ENCODE data around the gene GPT2. TPM values are rescaled to one million over a fixed set of nuclear protein-coding genes. Genes with fewer than 3 reads are reported as not detected.

GPT2 gene
- total RNA-seq, 1 experiment from 2014 or later, result 81.8 TPM

- DNase-seq (ENCODE audit: low spot score) (no peak), ATAC-seq (no peak)
- peak overlapping the region; percentile 36 for H3K27ac Mint-ChIP-seq
- peaks cover 11% of the 10 kb centered on the region; the same call in 1 of the 2 replicates for H3K36me3 Mint-ChIP-seq
- TF ChIP-seq ZSCAN18 (CRISPR knock-in tag; IDR thresholded peaks at IDR 0.05) (no peak), KAT7 (CRISPR knock-in tag; IDR thresholded peaks at IDR 0.05; ENCODE audit: borderline replicate concordance) (no peak), ZNF232 (CRISPR knock-in tag; IDR thresholded peaks at IDR 0.05) (no peak), ATF6 (CRISPR knock-in tag; IDR thresholded peaks at IDR 0.05) (no peak), GABPB1 (CRISPR knock-in tag; IDR thresholded peaks at IDR 0.05) (peak; percentile 93), IRF1 (CRISPR knock-in tag; IDR thresholded peaks at IDR 0.05) (no peak)
- peak overlapping the region; percentile 92 for H3K4me3 Mint-ChIP-seq
- POLR2A ChIA-PET, result no interaction called here
- CTCF ChIA-PET, result interaction anchor here (0.9 to 6.0 kb wide), 2 partner anchors 23 to 28 kb away, joined by 3 to 54 read pairs; no protein-coding TSS in a partner anchor
- no peaks in the 10 kb centered on the region for H3K9me3 Mint-ChIP-seq
- peaks cover 52% of the 10 kb centered on the region for H3K4me1 Mint-ChIP-seq
- H3K27me3 Mint-ChIP-seq (ENCODE audit: low read depth), result no peaks in the 10 kb centered on the region
Measured at GRCh38 chr16:46882304-46882939, 1.7 kb upstream of the GPT2 start.

GRCh38 chr16:46882940-46883307 lies 1.2 kb upstream of the GPT2 start:
- Mint-ChIP-seq H3K36me3 (peaks cover 13% of the 10 kb centered on the region), H3K4me3 (peak overlapping the region; percentile 92), H3K27ac (no peak overlapping the region), H3K4me1 (peaks cover 52% of the 10 kb centered on the region), H3K9me3 (no peaks in the 10 kb centered on the region), H3K27me3 (ENCODE audit: low read depth) (no peaks in the 10 kb centered on the region)
- CTCF ChIA-PET, result interaction anchor here (0.9 to 6.0 kb wide), 3 partner anchors 24 to 47 kb away, joined by 3 to 54 read pairs (median 4); no protein-coding TSS in a partner anchor
- ATAC-seq (no peak), DNase-seq (ENCODE audit: low spot score) (no peak)
- TF ChIP-seq FOXK1 (CRISPR knock-in tag; IDR thresholded peaks at IDR 0.05), result no peak
- no peak for TF ChIP-seq ZNF219 (CRISPR knock-in tag; IDR thresholded peaks at IDR 0.05; ENCODE audit: borderline replicate concordance)
- TF ChIP-seq STAT6 (CRISPR knock-in tag; conservative IDR thresholded peaks at IDR 0.05; ENCODE audit: low read depth), result no peak
- no peak for TF ChIP-seq IRF1 (CRISPR knock-in tag; IDR thresholded peaks at IDR 0.05)
- no peak for TF ChIP-seq RORB (CRISPR knock-in tag; IDR thresholded peaks at IDR 0.05)
- TF ChIP-seq EMX1 (CRISPR knock-in tag; IDR thresholded peaks at IDR 0.05), result no peak
- TF ChIP-seq RELA (CRISPR knock-in tag; IDR thresholded peaks at IDR 0.05; ENCODE audit: borderline replicate concordance), result no peak
- TF ChIP-seq ZNF396 (CRISPR knock-in tag; IDR thresholded peaks at IDR 0.05; ENCODE audit: borderline replicate concordance), result no peak
- TF ChIP-seq ZNF138 (CRISPR knock-in tag; conservative IDR thresholded peaks at IDR 0.05), result no peak
- no peak for TF ChIP-seq NR2C2 (CRISPR knock-in tag; IDR thresholded peaks at IDR 0.05)
- no peak for TF ChIP-seq GTF2I (CRISPR knock-in tag; conservative IDR thresholded peaks at IDR 0.05)
- no peak for TF ChIP-seq ZNF281 (CRISPR knock-in tag; IDR thresholded peaks at IDR 0.05)
- TF ChIP-seq OVOL2 (CRISPR knock-in tag; IDR thresholded peaks at IDR 0.05; ENCODE audit: borderline replicate concordance), result no peak
- no peak for TF ChIP-seq JAZF1 (CRISPR knock-in tag; IDR thresholded peaks at IDR 0.05)
- TF ChIP-seq SP1 (CRISPR knock-in tag; conservative IDR thresholded peaks at IDR 0.05), result no peak
- POLR2A ChIA-PET, result no interaction called here

All from WTC11 (cell line).